SK-N-SH (cell line): ENCODE results near the gene ST7L. TPM values are rescaled to one million over a fixed set of nuclear protein-coding genes. Genes with fewer than 3 reads are reported as not detected.
A peak's percentile ranks its signal among the peaks of the same experiment; 100 is the strongest.

Experiments used
- CHD2 ChIP-seq: fragments of 150-350 bp; IDR thresholded peaks from 2 replicates; pipeline ENCODE4 v1.6.1; 2018; ENCODE audit warnings: low read length; ENCODE audit not compliant: partially characterized antibody
- CTCF ChIP-seq: fragments of 200-600 bp; sonication (generic); IDR thresholded peaks from 2 replicates; pipeline ENCODE4 v1.6.1; 2017; ENCODE audit warnings: antibody characterized with exemption, mild to moderate bottlenecking, moderate library complexity
- EP300 ChIP-seq, 2 experiments: IDR thresholded peaks; 2 replicates each; pipeline versions ENCODE4 v1.4.0 to v1.6.1; 2012; ENCODE audit warnings: borderline replicate concordance in 1 of 2, low read depth in 1 of 2, low read length in 1 of 2
- EZH2phosphoT487 ChIP-seq: fragments of 200-600 bp; sonication (generic); IDR thresholded peaks from 2 replicates; pipeline ENCODE4 v1.6.1; 2017; ENCODE audit warnings: low read depth, mixed run types, mild to moderate bottlenecking, antibody characterized with exemption, moderate library complexity, borderline replicate concordance
- FOXM1 ChIP-seq: IDR thresholded peaks from 2 replicates; pipeline ENCODE4 v1.4.0; 2012; ENCODE audit warnings: low read depth, mild to moderate bottlenecking
- GABPA ChIP-seq: IDR thresholded peaks from 2 replicates; pipeline ENCODE4 v1.4.0; 2012; ENCODE audit warnings: low read depth, mild to moderate bottlenecking
- JUND ChIP-seq: IDR thresholded peaks from 2 replicates; pipeline ENCODE4 v1.4.0; 2012
- MAX ChIP-seq: IDR thresholded peaks from 2 replicates; pipeline ENCODE4 v1.4.0; 2012; ENCODE audit warnings: low read depth
- MXI1 ChIP-seq: IDR thresholded peaks from 2 replicates; pipeline ENCODE4 v1.6.1; 2012; ENCODE audit warnings: mild to moderate bottlenecking, low read depth, low read length, improper control_type of control experiment
- PBX3 ChIP-seq: IDR thresholded peaks from 2 replicates; pipeline ENCODE4; 2012
- RAD21 ChIP-seq: IDR thresholded peaks from 2 replicates; pipeline ENCODE4 v1.6.1; 2012; ENCODE audit warnings: mild to moderate bottlenecking, low read length
- RCOR1 ChIP-seq: fragments of 150-350 bp; IDR thresholded peaks from 2 replicates; pipeline ENCODE4 v1.6.1; 2017; ENCODE audit warnings: antibody characterized with exemption, low read length
- REST ChIP-seq: IDR thresholded peaks from 2 replicates; pipeline ENCODE4 v1.6.1; 2012; ENCODE audit warnings: mild to moderate bottlenecking, low read depth, low read length, moderate library complexity
- RXRA ChIP-seq: IDR thresholded peaks from 2 replicates; pipeline ENCODE4 v1.4.0; 2012; ENCODE audit warnings: low read depth, mild to moderate bottlenecking, borderline replicate concordance
- SIN3A ChIP-seq: IDR thresholded peaks from 2 replicates; pipeline ENCODE4 v1.6.1; 2012; ENCODE audit warnings: low read depth, mild to moderate bottlenecking, low read length, moderate library complexity, borderline replicate concordance
- SMC3 ChIP-seq: IDR thresholded peaks from 2 replicates; pipeline ENCODE4 v1.6.1; 2012; ENCODE audit warnings: low read depth, low read length, improper control_type of control experiment
- TAF1 ChIP-seq: IDR thresholded peaks from 2 replicates; pipeline ENCODE4 v1.6.1; 2012; ENCODE audit warnings: low read depth, mild to moderate bottlenecking, low read length, moderate library complexity, borderline replicate concordance
- TCF12 ChIP-seq: IDR thresholded peaks from 2 replicates; pipeline ENCODE4 v1.4.0; 2012
- TEAD4 ChIP-seq: IDR thresholded peaks from 2 replicates; pipeline ENCODE4 v1.4.0; 2012; ENCODE audit warnings: mild to moderate bottlenecking, borderline replicate concordance; ENCODE audit not compliant: insufficient read depth
- USF1 ChIP-seq: IDR thresholded peaks from 2 replicates; pipeline ENCODE4 v1.4.0; 2012; ENCODE audit warnings: low read depth, borderline replicate concordance
- USF2 ChIP-seq: fragments of 150-350 bp; IDR thresholded peaks from 2 replicates; pipeline ENCODE4 v1.6.1; 2017; ENCODE audit warnings: antibody characterized with exemption, low read length, low read depth, borderline replicate concordance
- YY1 ChIP-seq: IDR thresholded peaks from 2 replicates; pipeline ENCODE4 v1.4.0; 2012; ENCODE audit warnings: low read depth, mild to moderate bottlenecking
- polyA plus RNA-seq, 3 experiments: library from polyadenylated mRNA; depleted of rRNA; stranded (reverse); fragments of >200 nt; gene quantifications; 2 replicates each; pipeline ENCODE4 v1.2.3, GENCODE V29; 2012

ST7L gene
- polyA plus RNA-seq, 1 of the 3 experiments (the other 2 are of a cell fraction) = 17.9 TPM

GRCh38 chr1:112501810-112502641 lies 116.9 kb downstream of the ST7L start (continued):
- peak; percentile 77 for TF ChIP-seq CTCF
- no peak for TF ChIP-seq EZH2phosphoT487
- TF ChIP-seq PBX3 = no peak
- TF ChIP-seq FOXM1 = no peak
- TF ChIP-seq USF2 = no peak
- no peak for TF ChIP-seq GABPA
- peak; percentile 88 for TF ChIP-seq REST
- peak; percentile 70 for TF ChIP-seq RAD21
- no peak for TF ChIP-seq CHD2
- TF ChIP-seq SMC3 = peak; percentile 85
- no peak for TF ChIP-seq JUND
- no peak for TF ChIP-seq TEAD4
- no peak for TF ChIP-seq USF1
- peak; percentile 69; the same call in 1 of the 2 replicates for TF ChIP-seq MAX
- no peak; the same call in 1 of the 2 replicates for TF ChIP-seq TCF12
- no peak for TF ChIP-seq EP300 (IDR thresholded peaks at IDR 0.05; ENCODE audit: borderline replicate concordance in 1 of 2, low read depth in 1 of 2, low read length in 1 of 2)
- peak; percentile 14; the same call in 1 of the 2 replicates for TF ChIP-seq MXI1
- TF ChIP-seq SIN3A = no peak
- TF ChIP-seq TAF1 = no peak
- no peak; the same call in 1 of the 2 replicates for TF ChIP-seq RCOR1
- TF ChIP-seq RXRA = no peak
- TF ChIP-seq YY1 = 0 out of 2 replicates have a peak, but pooled peaks have one; percentile 30
